Inflammatory macrophage treated with lipopolysaccharide for 4 hours (primary cell): Measurements from ENCODE around the gene LAMA2.

ENCODE experiments used
- DNase-seq: peaks from one replicate; pipeline ENCODE4 v3.0.0-alpha.2; 2020

The LAMA2 gene

DNA sequence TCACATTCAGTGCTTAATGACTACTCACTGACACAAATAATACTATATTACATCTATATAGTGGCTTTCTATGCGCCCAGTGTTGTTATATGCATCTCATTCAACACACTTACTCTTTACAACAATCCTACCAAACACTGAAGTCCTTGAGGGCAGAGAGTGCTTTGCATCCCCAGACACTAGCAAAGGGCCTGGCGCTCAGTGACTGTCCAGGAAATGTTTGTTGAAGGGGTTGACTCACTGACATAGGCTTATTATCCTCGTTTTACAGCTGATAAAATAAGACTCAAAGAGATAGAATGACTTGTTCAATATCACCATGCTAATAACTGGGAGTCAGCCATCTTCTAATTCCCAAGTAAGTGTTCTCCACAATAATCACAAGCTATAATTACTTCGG is 663.8 kb downstream of the LAMA2 start:
- DNase-seq = no peak

DNA sequence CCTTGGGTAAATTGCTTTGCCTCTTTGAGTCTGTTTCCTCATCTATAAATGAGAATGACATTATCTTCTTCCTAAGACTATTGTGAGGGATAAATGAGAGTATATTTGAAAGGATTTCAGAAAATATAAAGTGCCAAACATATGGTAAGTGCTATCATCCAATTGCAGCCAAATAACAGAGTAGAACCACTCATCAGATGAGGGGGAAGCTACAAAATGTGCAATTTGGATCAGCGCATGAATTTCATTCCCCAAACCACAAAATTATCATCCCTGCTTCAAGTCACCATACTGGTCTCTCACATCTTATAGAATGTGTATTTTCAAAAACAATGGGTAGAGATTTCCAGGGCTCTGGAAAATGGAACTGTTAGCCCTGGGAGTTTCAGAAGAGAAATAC is 668.5 kb downstream of the LAMA2 start:
- no peak for DNase-seq

GRCh38 chr6:129552413-129552812 is 669.5 kb downstream of the LAMA2 start:
- no peak for DNase-seq

DNA sequence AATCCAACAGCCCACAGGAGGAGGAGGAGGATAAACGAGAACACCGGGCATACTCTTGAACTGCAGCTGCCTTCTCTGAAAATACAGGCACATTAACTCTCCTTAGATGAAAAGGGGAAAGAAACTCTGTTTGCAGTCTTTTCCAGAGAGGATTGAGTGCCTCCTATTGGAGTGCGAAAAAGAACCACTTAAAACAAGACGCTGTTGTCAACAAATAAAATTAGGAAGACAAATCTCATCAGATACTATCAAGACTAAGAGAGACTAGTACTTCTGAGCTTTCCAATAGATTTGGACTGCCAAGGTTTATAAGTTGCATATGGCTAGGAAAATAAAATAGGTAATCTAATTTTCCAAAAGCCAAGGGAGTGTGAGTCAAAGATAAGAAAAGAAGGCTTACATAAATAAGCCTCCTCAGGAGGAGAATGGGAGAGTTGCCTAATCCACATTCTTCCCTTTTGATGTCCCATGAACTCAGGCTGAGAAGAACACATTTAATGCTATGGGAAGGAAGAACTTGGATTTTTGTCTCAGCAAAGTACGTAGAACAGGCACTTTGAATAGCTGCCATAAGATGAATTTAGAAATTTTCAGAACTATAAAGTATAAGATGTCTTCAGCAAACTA is 672.4 kb downstream of the LAMA2 start:
- no peak for DNase-seq

- DNase-seq = no peak
Observed at GRCh38 chr6:129558248-129558647, 675.3 kb downstream of the LAMA2 start.

GRCh38 chr6:129565366-129565765 is 682.4 kb downstream of the LAMA2 start:
- DNase-seq = no peak

DNA sequence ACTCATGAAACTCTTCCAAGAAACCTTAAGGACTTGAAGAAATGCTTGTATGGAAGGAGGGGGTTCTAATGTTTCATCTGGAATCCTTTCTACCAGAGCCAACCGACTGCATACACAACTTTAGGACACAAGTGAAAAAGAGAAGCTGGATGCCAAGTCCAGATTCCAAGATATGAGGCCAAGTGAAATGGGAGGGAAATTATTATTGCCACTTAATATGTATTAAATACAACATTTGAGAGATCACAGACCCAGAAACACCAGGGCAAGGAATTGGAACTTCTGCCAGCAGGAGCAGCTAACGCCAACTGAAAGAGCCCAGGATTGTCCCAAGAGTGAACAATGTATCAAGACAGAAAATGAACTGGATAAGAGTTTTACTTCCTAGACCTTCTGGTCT is 682.9 kb downstream of the LAMA2 start:
- DNase-seq = no peak
